HL-60 (cell line): ENCODE measurements around the gene NUP210.

Experiments
- DNase-seq, 2 experiments: peaks; one replicate each; pipeline ENCODE4 v3.0.0-alpha.2; 2010 to 2020; ENCODE audit warnings: low read depth in 1 of 2, low spot score in 1 of 2
- H3K27ac ChIP-seq: fragments of 250-450 bp; sonication (Bioruptor Pico); replicated peaks from 2 replicates; pipeline ENCODE4 v1.5.1; 2020; ENCODE audit warnings: mild to moderate bottlenecking, moderate library complexity
- H3K27me3 ChIP-seq: fragments of 250-450 bp; sonication (Bioruptor Pico); 2 replicates; pipeline ENCODE4 v1.5.1; 2021; ENCODE audit warnings: mild to moderate bottlenecking, moderate library complexity; ENCODE audit not compliant: insufficient read depth, poor library complexity, severe bottlenecking
- H3K4me3 ChIP-seq: replicated peaks from 2 replicates; pipeline ENCODE4 v1.5.1; 2011; ENCODE audit warnings: mild to moderate bottlenecking, control low read depth, low read length; ENCODE audit not compliant: insufficient read depth
- CTCF ChIP-seq: IDR thresholded peaks from one replicate; pipeline ENCODE4 v1.5.1; 2011; ENCODE audit warnings: low read length, control low read depth, inconsistent platforms; ENCODE audit not compliant: insufficient read depth
- GABPA ChIP-seq: IDR thresholded peaks from 2 replicates; pipeline ENCODE4 v1.6.1; 2012; ENCODE audit warnings: low read depth
- POLR2AphosphoS5 ChIP-seq: IDR thresholded peaks from 2 replicates; pipeline ENCODE4 v1.6.1; 2012; ENCODE audit warnings: low read depth
- REST ChIP-seq: IDR thresholded peaks from 2 replicates; pipeline ENCODE4 v1.6.1; 2012; ENCODE audit warnings: low read depth; ENCODE audit not compliant: insufficient replicate concordance
- SPI1 ChIP-seq: IDR thresholded peaks from 2 replicates; pipeline ENCODE4 v1.6.1; 2012; ENCODE audit warnings: low read depth, mild to moderate bottlenecking, borderline replicate concordance

Gene NUP210

GRCh38 chr3:13288732-13289718, 131.1 kb downstream of the NUP210 start:
- Histone ChIP-seq H3K27ac (no peak overlapping the region), H3K27me3 (peaks cover 4% of the 10 kb centered on the region), H3K4me3 (no peak overlapping the region)
- no peak for DNase-seq
- TF ChIP-seq GABPA (no peak), CTCF (no peak), REST (no peak), POLR2AphosphoS5 (no peak), SPI1 (no peak)

- TF ChIP-seq SPI1 = no peak
- no peak for TF ChIP-seq GABPA
- TF ChIP-seq CTCF = no peak
- TF ChIP-seq REST = no peak
- TF ChIP-seq POLR2AphosphoS5 = no peak
- H3K27ac ChIP-seq = no peak overlapping the region
- H3K27me3 ChIP-seq = peaks cover 12% of the 10 kb centered on the region
- no peak overlapping the region for H3K4me3 ChIP-seq
- no peak for DNase-seq
Observed at GRCh38 chr3:13287833-13288232, 132.3 kb downstream of the NUP210 start.

- TF ChIP-seq GABPA (no peak), SPI1 (no peak), POLR2AphosphoS5 (no peak), REST (no peak), CTCF (no peak)
- DNase-seq = no peak
Observed at GRCh38 chr3:13286873-13287272, 133.2 kb downstream of the NUP210 start.

More at GRCh38 chr3:13286873-13287272, 133.2 kb downstream of the NUP210 start:
- Histone ChIP-seq H3K27me3 (peaks cover 17% of the 10 kb centered on the region), H3K27ac (no peak overlapping the region), H3K4me3 (no peak overlapping the region)
